Pulmonary artery endothelial cell (primary cell): Measurements from ENCODE around the gene JCAD. TPM values are rescaled to one million over a fixed set of nuclear protein-coding genes. Genes with fewer than 3 reads are reported as not detected.
A peak's percentile ranks its signal among the peaks of the same experiment; 100 is the strongest.
"Not testable (repeated sequence)": the region's sequence is repeated elsewhere in the genome, so short reads cannot be mapped to it uniquely, and the experiment has no call there.

Experiments used
- DNase-seq: peaks from one replicate; pipeline ENCODE4 v3.0.0-alpha.2; 2011; ENCODE audit warnings: low read depth, low spot score
- total RNA-seq: library from RNA; depleted of rRNA; stranded (reverse); fragments of >200 nt; gene quantifications from 2 replicates; pipeline ENCODE4 v1.2.3, GENCODE V29; 2014

Gene JCAD, protein sequence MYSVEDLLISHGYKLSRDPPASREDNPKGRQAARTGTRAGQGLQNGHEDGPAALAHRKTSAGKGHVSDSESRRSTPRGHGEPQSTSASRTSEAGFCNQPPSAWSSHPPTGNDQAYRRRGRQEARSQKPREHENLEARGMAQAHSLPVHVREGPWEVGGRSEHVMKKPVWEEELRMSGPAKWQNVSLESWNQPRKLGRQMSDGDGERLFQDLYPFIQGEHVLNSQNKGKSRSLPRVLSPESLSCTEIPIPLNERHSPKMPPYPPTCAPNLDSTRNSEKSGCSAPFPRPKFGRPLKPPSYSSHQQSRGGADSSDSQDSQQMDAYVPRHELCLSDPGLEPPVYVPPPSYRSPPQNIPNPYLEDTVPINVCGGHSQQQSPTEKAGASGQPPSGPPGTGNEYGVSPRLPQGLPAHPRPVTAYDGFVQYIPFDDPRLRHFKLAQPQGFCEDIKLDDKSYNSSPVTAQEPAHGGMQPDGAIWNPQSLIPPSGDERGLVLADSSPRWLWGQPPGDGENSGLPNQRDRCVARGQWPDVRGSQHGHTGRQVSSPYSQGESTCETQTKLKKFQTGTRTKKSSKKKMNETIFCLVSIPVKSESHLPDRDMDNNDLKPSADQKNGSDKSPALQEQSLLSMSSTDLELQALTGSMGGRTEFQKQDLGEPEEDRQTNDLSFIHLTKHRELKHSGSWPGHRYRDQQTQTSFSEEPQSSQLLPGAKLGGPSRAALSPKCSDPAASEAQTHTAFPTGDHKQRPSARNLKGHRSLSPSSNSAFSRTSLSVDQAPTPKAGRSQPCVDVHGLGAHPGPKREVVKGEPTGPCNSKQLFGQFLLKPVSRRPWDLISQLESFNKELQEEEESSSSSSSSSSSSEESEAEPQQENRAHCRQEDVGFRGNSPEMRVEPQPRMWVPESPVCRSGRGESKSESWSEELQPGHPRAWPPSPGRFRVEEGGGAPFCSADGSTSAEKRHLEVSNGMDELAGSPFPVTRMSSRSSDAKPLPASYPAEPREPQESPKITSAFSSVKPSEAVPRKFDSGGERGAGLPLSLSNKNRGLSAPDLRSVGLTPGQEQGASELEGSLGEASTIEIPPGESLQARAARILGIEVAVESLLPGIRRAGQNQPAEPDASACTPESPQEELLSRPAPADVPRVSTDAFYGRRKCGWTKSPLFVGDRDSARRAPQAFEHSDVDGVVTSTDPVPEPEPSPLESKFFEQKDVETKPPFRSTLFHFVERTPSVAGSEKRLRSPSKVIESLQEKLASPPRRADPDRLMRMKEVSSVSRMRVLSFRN (N-terminal part only)
- 47.9 and 49.9 TPM in 2 replicates for total RNA-seq

- no peak for DNase-seq
These were observed at the start of gene JCAD for GRCh38 chr10:30059209-30060107. Gene JCAD, minus strand, starts transcription at chr10:30059586. Its CDS starts 11,774 bp downstream, at chr10:30047812.

DNA sequence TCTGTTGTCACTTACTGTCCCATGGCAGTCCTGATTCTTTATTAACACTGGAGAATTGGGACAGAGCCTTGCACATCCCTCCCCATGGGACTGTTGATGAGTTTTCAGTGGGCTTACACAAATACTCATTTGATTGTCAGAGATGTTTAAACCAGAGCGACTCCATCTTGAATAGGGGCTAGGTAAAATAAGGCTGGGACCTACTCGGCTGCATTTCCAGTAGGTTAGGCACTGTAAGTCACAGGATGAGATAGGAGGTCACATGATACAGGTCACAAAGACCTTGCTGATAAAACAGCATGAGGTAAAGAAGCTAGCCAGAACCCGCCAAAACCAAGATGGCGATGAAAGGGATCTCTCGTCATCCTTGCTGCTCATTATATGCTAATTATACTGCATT, 47.6 kb upstream of the JCAD start:
- no peak for DNase-seq

- DNase-seq, result peak; percentile 51
These were observed 44.4 kb upstream of the JCAD start for GRCh38 chr10:30103595-30104320.

DNA sequence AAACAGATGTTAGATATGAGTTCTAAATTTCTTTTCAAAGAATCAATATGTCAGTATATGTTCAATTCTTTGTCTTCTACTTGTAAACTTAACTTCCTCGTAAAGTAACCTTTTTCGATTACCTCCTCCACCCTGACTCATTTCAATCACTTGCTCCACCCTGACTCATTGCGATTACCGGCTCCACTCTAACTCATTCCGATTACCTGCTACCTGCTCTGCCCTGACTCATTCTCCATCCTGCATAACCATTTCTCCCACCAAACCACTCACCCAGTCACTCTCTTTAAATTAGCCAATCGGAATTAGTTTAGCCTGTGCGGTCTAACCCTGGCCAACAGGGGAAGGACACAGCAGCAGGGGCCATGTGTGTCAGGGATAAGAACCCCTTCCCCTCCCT, 40.3 kb upstream of the JCAD start:
- DNase-seq, result not testable (repeated sequence)

DNA sequence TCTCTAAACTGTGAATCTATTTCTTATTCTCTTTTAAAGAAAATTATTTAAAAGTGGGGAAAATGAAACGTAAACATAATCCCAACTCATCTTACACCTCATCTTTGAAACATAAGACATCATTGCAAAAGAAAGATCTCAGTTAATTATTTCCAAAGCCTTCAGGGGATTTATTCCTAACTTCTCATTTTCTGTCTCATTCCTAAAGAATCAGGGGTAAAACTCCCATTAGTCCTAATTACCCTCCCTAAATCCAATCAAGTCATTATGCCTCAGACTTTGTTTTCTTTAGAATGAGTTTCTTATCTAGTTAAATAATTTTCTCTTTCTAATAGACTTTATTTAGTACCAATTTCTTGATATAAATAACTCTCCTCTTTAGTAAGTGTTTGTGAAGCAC, 39.7 kb upstream of the JCAD start:
- DNase-seq, result no peak

DNA sequence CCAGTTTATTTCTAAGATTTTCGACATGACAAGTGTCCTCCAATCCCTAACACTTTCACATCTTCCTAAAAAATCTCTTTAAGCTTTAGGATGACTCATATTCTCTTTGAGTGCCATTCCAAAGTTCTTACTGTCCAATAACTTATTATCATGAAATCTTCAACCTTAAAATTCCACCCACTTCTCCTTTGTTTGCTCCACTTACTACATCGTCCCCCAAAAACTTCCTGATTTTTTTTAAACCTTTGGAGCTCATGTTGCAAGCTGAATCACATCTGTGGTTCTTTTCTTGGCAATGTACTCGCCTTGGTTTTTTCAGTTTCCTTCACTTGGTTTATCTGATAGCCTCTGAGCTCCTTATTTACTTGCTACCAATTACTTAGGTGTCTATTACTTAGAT, 39.2 kb upstream of the JCAD start:
- peak; percentile 24 for DNase-seq

GRCh38 chr10:30096564-30096963, 37.2 kb upstream of the JCAD start:
- DNase-seq, result no peak

GRCh38 chr10:30095631-30096422, 36.4 kb upstream of the JCAD start:
- DNase-seq, result no peak

DNA sequence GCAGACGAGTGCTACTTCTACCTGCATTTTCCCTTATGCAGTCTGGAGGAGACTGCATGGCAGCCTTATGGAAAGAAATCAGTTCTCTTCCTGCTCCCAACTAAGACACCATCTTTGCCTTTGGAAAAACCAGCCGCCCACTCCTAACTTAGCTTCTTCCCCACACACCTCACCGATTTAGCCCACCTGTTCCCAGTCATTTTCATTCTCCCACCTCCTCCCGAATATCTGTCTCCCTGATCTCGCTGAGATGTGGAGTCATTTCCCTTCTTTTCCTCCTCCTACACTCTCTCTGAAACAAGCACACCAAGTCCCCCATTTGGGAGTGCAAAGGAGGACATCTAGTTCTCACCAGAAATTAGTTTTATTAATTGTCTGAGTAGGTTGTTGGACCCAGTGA, 35.2 kb upstream of the JCAD start:
- DNase-seq, result no peak

DNA sequence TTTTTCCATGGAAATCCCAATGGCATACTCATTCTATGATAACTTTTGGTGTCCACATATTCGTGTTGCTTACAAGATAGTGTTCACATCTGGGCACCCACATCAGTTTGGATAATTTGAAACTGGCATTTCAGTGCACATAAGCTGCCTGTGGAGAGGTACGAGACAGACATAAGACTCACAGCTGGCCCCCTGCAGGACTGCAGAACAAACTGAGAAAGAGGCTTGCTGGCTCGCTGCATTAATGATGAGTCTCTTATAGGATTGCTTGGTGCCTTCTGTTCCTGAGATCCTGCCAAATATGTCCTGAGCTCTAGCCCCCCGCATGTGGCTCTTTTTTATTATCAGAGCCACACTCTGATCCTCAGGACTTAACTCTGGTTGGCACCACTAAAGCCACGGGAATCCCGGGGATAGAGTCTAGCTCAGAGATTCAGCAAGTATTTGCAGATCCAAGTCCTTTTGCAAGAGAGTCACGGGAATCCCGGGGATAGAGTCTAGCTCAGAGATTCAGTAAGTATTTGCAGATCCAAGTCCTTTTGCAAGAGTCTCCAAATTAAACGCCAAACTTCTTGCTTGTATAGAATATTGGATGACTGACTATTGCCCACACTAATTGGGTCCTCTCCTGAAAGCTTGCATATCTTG, 34.0 kb upstream of the JCAD start:
- no peak for DNase-seq

DNA sequence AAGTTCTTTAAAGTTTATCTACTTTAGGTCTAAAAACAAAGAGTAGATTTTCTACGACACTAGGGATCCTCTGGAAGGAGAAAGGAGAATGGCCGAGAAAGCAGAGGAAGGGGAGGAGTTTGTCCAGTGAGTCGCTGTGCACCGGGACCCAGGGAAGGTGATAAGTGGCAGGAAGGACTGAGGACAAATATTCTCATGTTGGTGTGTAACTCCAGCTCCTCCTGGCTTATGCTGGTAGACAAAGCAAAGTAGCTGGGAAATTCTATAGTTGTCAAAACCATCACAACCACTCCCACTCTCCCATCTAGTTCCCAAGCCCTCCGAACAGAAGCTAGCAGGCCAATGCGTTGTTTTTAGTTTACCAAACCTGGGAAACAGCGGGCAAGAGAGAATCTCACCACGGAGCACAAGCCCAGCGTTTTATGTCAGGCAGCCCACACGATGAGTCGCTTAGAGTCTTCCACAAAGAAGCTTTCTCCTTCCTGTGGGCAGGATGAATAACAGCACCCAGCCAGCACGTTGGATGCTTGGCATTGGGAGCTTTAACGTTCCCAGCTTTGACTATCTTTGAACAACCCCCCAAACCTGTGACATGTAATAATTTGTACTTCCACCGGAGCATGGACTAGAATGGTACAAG, 32.9 kb upstream of the JCAD start:
- no peak for DNase-seq

- DNase-seq, result no peak
These were observed 31.8 kb upstream of the JCAD start for GRCh38 chr10:30091136-30091535.

DNA sequence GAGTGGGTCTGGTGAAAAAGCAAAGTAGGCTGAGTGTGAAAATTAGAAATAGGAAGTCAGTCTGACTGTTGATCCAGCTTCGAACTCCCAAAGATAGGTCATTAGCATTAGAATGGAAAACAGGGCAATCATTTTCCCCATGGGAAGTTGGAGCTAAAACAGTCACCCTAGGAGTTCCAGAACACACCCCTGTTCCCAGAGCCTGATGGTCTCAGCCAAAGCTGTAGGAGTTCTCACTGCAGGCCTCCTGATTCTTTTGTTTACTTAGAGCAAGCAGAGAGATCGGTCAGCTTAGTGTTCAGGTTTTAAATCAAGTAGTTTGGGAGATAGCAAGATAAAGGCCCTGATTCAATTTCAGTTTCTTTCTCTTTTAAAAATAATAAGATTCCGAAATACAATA, 28.8 kb upstream of the JCAD start:
- DNase-seq, result no peak

DNA sequence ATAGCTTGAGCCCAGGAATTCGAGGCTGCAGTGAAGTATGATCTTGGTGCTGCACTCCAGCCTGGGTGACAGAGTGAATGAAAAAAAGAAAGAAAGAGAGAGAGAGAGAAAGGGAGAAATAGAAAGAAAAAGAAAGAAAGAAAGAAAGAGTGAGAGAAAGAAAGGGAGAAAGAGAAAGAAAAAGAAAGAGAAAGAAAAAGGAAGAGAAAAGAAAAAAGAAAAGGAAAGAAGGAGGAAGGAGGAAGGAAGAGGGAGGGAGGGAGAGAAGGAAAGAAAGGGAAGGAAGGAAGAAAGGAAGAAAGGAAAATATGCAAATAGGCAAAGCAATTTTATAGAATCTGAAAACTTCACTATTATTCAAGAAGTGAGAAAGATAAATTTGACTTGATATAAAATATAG, 24.5 kb upstream of the JCAD start:
- no peak for DNase-seq

GRCh38 chr10:30081182-30081581, 21.8 kb upstream of the JCAD start:
- DNase-seq, result no peak

- no peak for DNase-seq
These were observed 20.8 kb upstream of the JCAD start for GRCh38 chr10:30080161-30080560.

GRCh38 chr10:30079408-30079807, 20.0 kb upstream of the JCAD start:
- DNase-seq, result no peak

- no peak for DNase-seq
These were observed 16.1 kb upstream of the JCAD start for GRCh38 chr10:30075481-30075880.
